DOHH2 (cell line): ENCODE data around the gene C1orf159.

ENCODE experiments used
- CTCF ChIP-seq: fragments of 200-600 bp; sonication (generic); IDR thresholded peaks from one replicate; pipeline ENCODE4 v1.5.1; 2014; ENCODE audit warnings: antibody characterized with exemption, mild to moderate bottlenecking, low read depth, low read length; ENCODE audit not compliant: poor library complexity, severe bottlenecking
- EZH2phosphoT487 ChIP-seq: fragments of 200-600 bp; sonication (generic); IDR thresholded peaks from 2 replicates; pipeline ENCODE4 v1.6.1; 2017; ENCODE audit warnings: borderline replicate concordance, mild to moderate bottlenecking, antibody characterized with exemption, low read length, moderate library complexity, mixed read lengths

- TF ChIP-seq CTCF = no peak
- TF ChIP-seq EZH2phosphoT487 = no peak
Measured at GRCh38 chr1:1081311-1082238, 34.3 kb downstream of the C1orf159 start.
